Measurements from ENCODE around the gene NEURL1. TPM values are rescaled to one million over a fixed set of nuclear protein-coding genes. Genes with fewer than 3 reads are reported as not detected.

The NEURL1 gene
- total RNA-seq, 1 donor, result under 0.01 TPM

DNA sequence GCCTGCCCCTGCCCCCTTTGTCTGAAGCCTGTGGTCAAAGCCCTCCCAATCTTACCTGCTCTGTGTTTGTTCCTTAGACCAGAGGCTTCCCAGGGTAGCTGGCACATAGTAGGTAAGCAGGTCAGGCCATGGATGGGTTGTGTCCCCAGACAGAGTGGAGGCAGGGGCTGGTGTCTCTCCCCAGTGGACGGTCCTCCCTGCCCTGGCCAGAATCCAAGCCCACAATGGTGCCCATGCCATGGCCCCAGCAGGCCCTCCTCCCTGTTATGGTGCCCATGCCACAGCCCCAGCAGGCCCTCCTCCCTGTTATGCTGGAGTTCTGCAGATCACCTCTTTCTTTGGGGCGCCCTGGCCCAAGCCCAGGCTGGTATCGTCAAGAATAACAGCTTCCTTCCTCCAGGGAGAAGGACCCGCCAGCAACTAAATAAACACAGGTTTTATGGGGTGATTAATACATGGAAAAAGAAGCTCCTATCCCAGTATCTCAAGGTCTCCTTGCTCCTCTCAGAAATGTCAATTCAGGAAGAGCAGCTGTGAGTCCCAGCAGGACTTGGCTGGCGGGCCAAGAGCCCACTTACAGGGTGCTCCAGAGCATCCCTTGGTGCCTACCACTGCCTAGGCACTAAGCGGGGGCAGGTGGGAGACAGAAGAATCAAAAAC lies 82.0 kb downstream of the NEURL1 start:
- TF ChIP-seq, protein P1, sequence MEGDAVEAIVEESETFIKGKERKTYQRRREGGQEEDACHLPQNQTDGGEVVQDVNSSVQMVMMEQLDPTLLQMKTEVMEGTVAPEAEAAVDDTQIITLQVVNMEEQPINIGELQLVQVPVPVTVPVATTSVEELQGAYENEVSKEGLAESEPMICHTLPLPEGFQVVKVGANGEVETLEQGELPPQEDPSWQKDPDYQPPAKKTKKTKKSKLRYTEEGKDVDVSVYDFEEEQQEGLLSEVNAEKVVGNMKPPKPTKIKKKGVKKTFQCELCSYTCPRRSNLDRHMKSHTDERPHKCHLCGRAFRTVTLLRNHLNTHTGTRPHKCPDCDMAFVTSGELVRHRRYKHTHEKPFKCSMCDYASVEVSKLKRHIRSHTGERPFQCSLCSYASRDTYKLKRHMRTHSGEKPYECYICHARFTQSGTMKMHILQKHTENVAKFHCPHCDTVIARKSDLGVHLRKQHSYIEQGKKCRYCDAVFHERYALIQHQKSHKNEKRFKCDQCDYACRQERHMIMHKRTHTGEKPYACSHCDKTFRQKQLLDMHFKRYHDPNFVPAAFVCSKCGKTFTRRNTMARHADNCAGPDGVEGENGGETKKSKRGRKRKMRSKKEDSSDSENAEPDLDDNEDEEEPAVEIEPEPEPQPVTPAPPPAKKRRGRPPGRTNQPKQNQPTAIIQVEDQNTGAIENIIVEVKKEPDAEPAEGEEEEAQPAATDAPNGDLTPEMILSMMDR (IDR thresholded peaks at IDR 0.05; ENCODE audit: insufficient read depth, low read depth, low read length), result no peak
- H3K4me3 ChIP-seq (ENCODE audit: low read depth, low read length), result no peak overlapping the region
- peak; percentile 46 for DNase-seq (ENCODE audit: low read depth)

DNA sequence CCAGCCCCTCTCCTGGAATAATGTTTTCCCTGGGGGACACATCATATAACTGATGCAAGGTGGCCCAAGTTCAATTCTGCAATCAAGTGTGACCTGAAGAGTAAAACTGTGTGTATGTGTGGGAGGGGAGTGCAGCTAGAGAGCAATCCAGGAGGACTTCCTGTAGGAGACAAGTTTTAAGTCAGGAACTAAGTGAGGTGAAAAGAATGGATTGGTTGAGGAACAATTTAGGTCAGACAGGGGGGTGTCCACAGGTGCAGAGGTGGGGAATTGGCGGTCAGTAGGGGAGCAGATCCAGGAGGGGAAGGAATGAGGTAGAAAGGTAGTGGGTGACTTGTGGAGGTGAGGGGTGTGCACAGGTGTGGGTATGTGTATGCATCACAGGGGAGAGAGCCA lies 82.6 kb downstream of the NEURL1 start:
- H3K4me3 ChIP-seq (ENCODE audit: low read depth, low read length), result no peak overlapping the region
- TF ChIP-seq, protein P1 (IDR thresholded peaks at IDR 0.05; ENCODE audit: insufficient read depth, low read depth, low read length), result no peak
- DNase-seq (ENCODE audit: low read depth), result no peak

DNA sequence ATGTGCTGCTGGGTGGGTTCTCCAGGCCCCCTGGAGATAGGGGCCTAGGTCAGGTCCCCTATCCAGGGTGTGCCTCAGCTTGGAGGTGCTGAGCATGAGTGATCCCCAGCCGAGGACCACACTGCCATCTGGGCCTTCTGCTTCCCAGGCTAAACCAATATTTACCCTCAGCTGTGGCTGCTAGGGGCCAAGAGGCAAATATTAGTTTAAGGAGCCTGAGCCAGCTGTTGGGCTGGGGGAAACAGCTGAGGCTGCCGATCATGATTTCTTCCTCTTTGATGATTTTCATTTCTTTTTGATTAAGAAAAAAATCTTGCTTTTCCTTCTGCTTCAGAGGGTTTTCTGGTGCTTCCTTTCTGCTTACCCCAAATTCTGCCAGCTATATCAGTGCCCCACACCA lies 83.4 kb downstream of the NEURL1 start:
- DNase-seq (ENCODE audit: low read depth), result no peak
- TF ChIP-seq, protein P1 (IDR thresholded peaks at IDR 0.05; ENCODE audit: insufficient read depth, low read depth, low read length), result no peak
- H3K4me3 ChIP-seq (ENCODE audit: low read depth, low read length), result no peak overlapping the region

DNA sequence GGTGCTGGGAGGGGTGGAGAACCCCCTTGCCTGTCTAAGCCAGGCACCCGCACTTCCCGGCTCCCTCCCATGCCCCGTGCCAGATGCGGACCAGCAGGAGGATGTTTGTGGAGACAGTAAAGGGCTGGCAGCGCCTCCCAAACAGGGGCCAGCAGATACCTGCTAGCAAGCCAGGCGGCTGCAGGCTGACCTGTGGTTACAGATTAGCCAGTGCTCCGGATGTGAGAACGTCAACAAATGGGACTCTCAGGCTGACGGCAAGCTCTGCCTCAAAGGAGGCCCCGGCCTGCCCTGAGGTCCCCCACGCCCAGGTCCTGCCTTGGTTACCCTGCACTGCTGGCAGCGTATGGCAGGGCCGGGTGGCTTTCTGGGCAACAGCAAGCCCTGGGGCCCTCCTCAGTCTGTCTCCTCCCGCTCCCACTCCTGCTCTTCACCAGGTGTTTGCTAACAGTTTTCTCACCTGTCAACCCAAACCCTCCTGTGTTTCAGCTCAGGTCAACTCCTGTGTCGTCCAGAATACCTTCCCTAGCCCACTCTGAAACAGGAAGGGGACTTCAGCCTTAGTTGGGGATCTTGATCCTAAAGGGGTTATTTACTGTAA lies 85.4 kb downstream of the NEURL1 start:
- TF ChIP-seq, protein P1 (IDR thresholded peaks at IDR 0.05; ENCODE audit: insufficient read depth, low read depth, low read length), result no peak
- no peak for DNase-seq (ENCODE audit: low read depth)
- H3K4me3 ChIP-seq (ENCODE audit: low read depth, low read length), result no peak overlapping the region

DNA sequence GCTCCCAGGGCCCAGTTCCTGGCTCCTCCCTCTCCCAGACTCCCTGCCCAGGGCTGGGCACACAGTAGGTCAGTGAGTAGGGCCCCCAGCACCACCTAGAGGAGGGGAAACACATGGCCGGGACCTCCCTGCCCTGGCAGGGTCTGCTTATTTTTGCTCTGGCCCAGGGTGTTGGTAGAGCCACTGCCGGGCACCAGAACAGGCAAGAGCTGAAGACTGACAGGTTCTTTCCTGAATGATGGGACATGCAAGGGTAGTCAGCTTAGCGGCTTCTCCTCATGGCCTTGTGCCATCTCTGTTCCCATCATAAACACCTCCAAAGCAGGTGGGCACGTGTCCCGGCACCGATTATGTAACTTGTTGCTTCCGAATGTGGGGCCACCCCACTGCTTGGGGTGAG lies 86.5 kb downstream of the NEURL1 start:
- no peak for DNase-seq (ENCODE audit: low read depth)
- TF ChIP-seq, protein P1 (IDR thresholded peaks at IDR 0.05; ENCODE audit: insufficient read depth, low read depth, low read length), result no peak
- H3K4me3 ChIP-seq (ENCODE audit: low read depth, low read length), result no peak overlapping the region

DNA sequence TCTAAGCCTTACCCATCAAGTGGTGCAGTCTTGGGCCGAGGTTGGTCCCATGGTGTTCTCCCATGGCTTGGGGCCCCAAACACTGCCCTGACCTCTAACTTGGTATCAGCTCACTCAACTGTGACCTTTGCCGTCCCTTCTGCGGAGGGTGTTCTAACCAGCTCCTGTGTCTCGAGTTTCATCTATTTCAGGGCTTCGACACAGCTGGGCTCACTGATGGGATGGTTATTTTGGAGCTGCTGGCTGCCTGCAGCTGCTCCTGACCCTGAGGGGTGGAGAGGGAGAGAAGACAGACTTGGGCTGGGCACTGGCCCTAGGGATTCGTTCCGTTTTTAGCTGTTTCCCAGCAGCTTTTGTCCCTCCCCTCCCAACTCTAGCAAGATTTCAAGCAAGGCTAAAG lies 86.9 kb downstream of the NEURL1 start:
- H3K4me3 ChIP-seq (ENCODE audit: low read depth, low read length), result no peak overlapping the region
- no peak for DNase-seq (ENCODE audit: low read depth)
- TF ChIP-seq, protein P1 (IDR thresholded peaks at IDR 0.05; ENCODE audit: insufficient read depth, low read depth, low read length), result no peak

Data from fibroblast of villous mesenchyme (primary cell).